Measurements from ENCODE around the gene RC3H2.
"Not testable (repeated sequence)": the region's sequence is repeated elsewhere in the genome, so short reads cannot be mapped to it uniquely, and the experiment has no call there.

Gene RC3H2

GRCh38 chr9:122841501-122841900 lies 63.7 kb downstream of the RC3H2 start:
- no peak for DNase-seq (ENCODE audit: low read depth)

GRCh38 chr9:122838441-122838840 lies 66.7 kb downstream of the RC3H2 start:
- DNase-seq (ENCODE audit: low read depth) = not testable (repeated sequence)

GRCh38 chr9:122837266-122837850 lies 67.8 kb downstream of the RC3H2 start:
- no peak for DNase-seq (ENCODE audit: low read depth)

GRCh38 chr9:122835313-122835731 lies 69.8 kb downstream of the RC3H2 start:
- DNase-seq (ENCODE audit: low read depth) = peak; percentile 13

- no peak for DNase-seq (ENCODE audit: low read depth)
Observed at GRCh38 chr9:122832194-122832593, 73.0 kb downstream of the RC3H2 start.

GRCh38 chr9:122828965-122829284 lies 76.2 kb downstream of the RC3H2 start:
- DNase-seq (ENCODE audit: low read depth) = not testable (repeated sequence)

GRCh38 chr9:122827761-122828093 lies 77.4 kb downstream of the RC3H2 start:
- peak; percentile 50 for DNase-seq (ENCODE audit: low read depth)

GRCh38 chr9:122822938-122823337 lies 82.2 kb downstream of the RC3H2 start:
- DNase-seq (ENCODE audit: low read depth) = no peak

- DNase-seq (ENCODE audit: low read depth) = no peak
Observed at GRCh38 chr9:122822056-122822455, 83.1 kb downstream of the RC3H2 start.

GRCh38 chr9:122821278-122821943 lies 83.7 kb downstream of the RC3H2 start:
- DNase-seq (ENCODE audit: low read depth) = no peak

- no peak for DNase-seq (ENCODE audit: low read depth)
Observed at GRCh38 chr9:122820490-122820845, 84.7 kb downstream of the RC3H2 start.

- DNase-seq (ENCODE audit: low read depth) = peak; percentile 51
Observed at GRCh38 chr9:122819791-122820489, 85.2 kb downstream of the RC3H2 start.

GRCh38 chr9:122819326-122819725 lies 85.8 kb downstream of the RC3H2 start:
- peak; percentile 39 for DNase-seq (ENCODE audit: low read depth)

- no peak for DNase-seq (ENCODE audit: low read depth)
Observed at GRCh38 chr9:122816163-122816867, 88.8 kb downstream of the RC3H2 start.

GRCh38 chr9:122815544-122815943 lies 89.6 kb downstream of the RC3H2 start:
- no peak for DNase-seq (ENCODE audit: low read depth)

GRCh38 chr9:122814545-122814944 lies 90.6 kb downstream of the RC3H2 start:
- DNase-seq (ENCODE audit: low read depth) = no peak

GRCh38 chr9:122812736-122813135 lies 92.4 kb downstream of the RC3H2 start:
- no peak for DNase-seq (ENCODE audit: low read depth)

GRCh38 chr9:122810306-122810946 lies 94.7 kb downstream of the RC3H2 start:
- DNase-seq (ENCODE audit: low read depth) = peak; percentile 78

GRCh38 chr9:122809261-122809660 lies 95.9 kb downstream of the RC3H2 start:
- DNase-seq (ENCODE audit: low read depth) = not testable (repeated sequence)

GRCh38 chr9:122808141-122808540 lies 97.0 kb downstream of the RC3H2 start:
- DNase-seq (ENCODE audit: low read depth) = no peak

GRCh38 chr9:122807271-122807900 lies 97.8 kb downstream of the RC3H2 start:
- DNase-seq (ENCODE audit: low read depth) = no peak

GRCh38 chr9:122806661-122807060 lies 98.5 kb downstream of the RC3H2 start:
- DNase-seq (ENCODE audit: low read depth) = peak; percentile 30
